CD4-positive, alpha-beta memory T cell (primary cell): ENCODE data around the gene EBP. TPM values are rescaled to one million over a fixed set of nuclear protein-coding genes. Genes with fewer than 3 reads are reported as not detected.

Experiments used
- CTCF ChIA-PET: fragments of 350-600 bp; sonication (Branson Sonifier 250); formaldehyde crosslinking; loops from one replicate; lab custom pipeline; 2021; ENCODE audit warnings: inconsistent platforms; ENCODE audit not compliant: partially characterized antibody; lab: Charles Lee
- POLR2A ChIA-PET: fragments of 350-600 bp; sonication (Branson Sonifier 250); formaldehyde crosslinking; loops from one replicate; lab custom pipeline; 2021; ENCODE audit not compliant: partially characterized antibody; lab: Charles Lee
- DNase-seq, 5 donors: peaks; one replicate each; pipeline versions ENCODE4 v3.0.0 to v3.0.0-alpha.2; 2020 to 2022; ENCODE audit warnings: mixed read lengths in 1 of 5
- H3K27ac ChIP-seq: one replicate; pipeline ENCODE4 v1.7.0; 2013; ENCODE audit warnings: low read depth, low read length
- H3K27me3 ChIP-seq: 2 replicates; pipeline ENCODE4 v1.7.0; 2013; ENCODE audit warnings: mild to moderate bottlenecking, low read length, moderate library complexity; ENCODE audit not compliant: insufficient read depth
- H3K36me3 ChIP-seq: 2 replicates; pipeline ENCODE4 v1.7.0; 2013; ENCODE audit warnings: mild to moderate bottlenecking, low read length, moderate library complexity; ENCODE audit not compliant: insufficient read depth
- H3K4me1 ChIP-seq: 2 replicates; pipeline ENCODE4 v1.7.0; 2013; ENCODE audit warnings: mild to moderate bottlenecking, low read length, moderate library complexity; ENCODE audit not compliant: insufficient read depth
- H3K4me3 ChIP-seq, 2 donors: one replicate each; pipeline ENCODE4 v1.7.0; 2013; ENCODE audit warnings: low read length in 2 of 2, mild to moderate bottlenecking in 1 of 2
- H3K9me3 ChIP-seq, 2 donors: one replicate each; pipeline ENCODE4 v1.7.0; 2013; ENCODE audit warnings: low read length in 2 of 2, control low read depth in 1 of 2; ENCODE audit not compliant: control insufficient read depth in 1 of 2
- H3K27ac Mint-ChIP-seq, 7 donors: one replicate each; pipeline ENCODE4 v1.8.0; 2020 to 2021; ENCODE audit warnings: mixed read lengths in 7 of 7, mild to moderate bottlenecking in 6 of 7, inconsistent platforms in 3 of 7, moderate library complexity in 3 of 7
- H3K27me3 Mint-ChIP-seq, 2 donors: one replicate each; pipeline ENCODE4 v1.8.0; 2020 to 2021; ENCODE audit warnings: mixed read lengths in 2 of 2
- H3K36me3 Mint-ChIP-seq, 2 donors: one replicate each; pipeline ENCODE4 v1.8.0; 2020 to 2021; ENCODE audit warnings: mixed read lengths in 2 of 2, inconsistent platforms in 1 of 2, mild to moderate bottlenecking in 1 of 2
- H3K4me1 Mint-ChIP-seq, 4 donors: one replicate each; pipeline ENCODE4 v1.8.0; 2020 to 2021; ENCODE audit warnings: mixed read lengths in 4 of 4, mild to moderate bottlenecking in 1 of 4
- H3K4me3 Mint-ChIP-seq, 8 donors: one replicate each; pipeline ENCODE4 v1.8.0; 2020 to 2021; ENCODE audit warnings: mixed read lengths in 8 of 8, mild to moderate bottlenecking in 7 of 8, moderate library complexity in 6 of 8, inconsistent platforms in 3 of 8
- H3K9me3 Mint-ChIP-seq, 8 donors: one replicate each; pipeline ENCODE4 v1.8.0; 2020 to 2021; ENCODE audit warnings: mixed read lengths in 8 of 8, mild to moderate bottlenecking in 5 of 8, inconsistent platforms in 3 of 8, moderate library complexity in 1 of 8
- intact Hi-C: fragments of 100-400 bp; cut with micrococcal nuclease; formaldehyde crosslinking; loops from one replicate; pipeline ENCODE4 v1.15.1; 2023
- polyA plus RNA-seq, 2 donors: library from polyadenylated mRNA; unstranded; fragments of 300-500 nt; fragmentation: Illumina TruSeq; gene quantifications; one replicate each; pipeline ENCODE4 v1.2.3, GENCODE V29; 2021
- total RNA-seq, 2 experiments: library from RNA; stranded (reverse); gene quantifications; one replicate each; pipeline ENCODE4 v1.2.3, GENCODE V29; 2021

EBP gene
- 10 to 100 TPM; 32.1 to 35.9 TPM for total RNA-seq
- polyA plus RNA-seq, result 100 to 1,000 TPM in 1 of 2 donors, 10 to 100 TPM in 1; 80.5 to 130 TPM

- Histone ChIP-seq H3K4me3 (peak within 1 kb of the TSS; percentile 65 to 73), H3K4me1 (peaks cover 28% of the 10 kb centered on the region), H3K27ac (peak within 1 kb of the TSS; percentile 63), H3K27me3 (no peaks in the 10 kb centered on the region), H3K9me3 (no peaks in the 10 kb centered on the region), H3K36me3 (peaks cover 3% of the 10 kb centered on the region)
- H3K9me3 Mint-ChIP-seq, result peaks cover 0 to 6% (median 0%) of the 10 kb centered on the region in 8 donors
- ChIA-PET CTCF (interaction anchor here (1.0 to 1.4 kb wide), 2 partner anchors 10 to 17 kb away, joined by 3 to 4 read pairs; no protein-coding TSS in a partner anchor), POLR2A (interaction anchor here (1.0 to 4.0 kb wide), 5 partner anchors 10 to 53 kb away, joined by 3 to 46 read pairs (median 17); partner anchors contain the start of genes FTSJ1, PORCN, RBM3 and TBC1D25)
- peak within 1 kb of the TSS; percentile 86 to 93 (median 90) for H3K4me3 Mint-ChIP-seq
- peaks cover 16 to 40% (median 22%) of the 10 kb centered on the region in 4 donors for H3K4me1 Mint-ChIP-seq
- peak within 1 kb of the TSS; percentile 89 to 98 (median 97) for H3K27ac Mint-ChIP-seq
- no peaks in the 10 kb centered on the region for H3K27me3 Mint-ChIP-seq
- DNase-seq, result peak; percentile 91 to 97 (median 95)
- H3K36me3 Mint-ChIP-seq, result peaks cover 3 to 16% of the 10 kb centered on the region in 2 donors
- intact Hi-C loops, result loop anchor here (1.0 to 5.0 kb wide), 4 partner anchors 13 to 449 kb away; partner anchors contain the start of genes FTSJ1, PORCN, TBC1D25 and ZNF630
Observed at GRCh38 chrX:48521353-48522243, at the start of gene EBP. Gene EBP (plus strand): TSS chrX:48521808. CDS start chrX:48523772, 1,964 bp downstream.

- CTCF ChIA-PET, result interaction anchor here (0.7 kb wide), 1 partner anchor 9 kb away, joined by 4 read pairs; no protein-coding TSS in a partner anchor
- Mint-ChIP-seq H3K4me3 (no peak overlapping the region), H3K36me3 (peaks cover 0 to 12% of the 10 kb centered on the region in 2 donors), H3K27ac (no peak overlapping the region), H3K4me1 (peaks cover 16 to 42% (median 21%) of the 10 kb centered on the region in 4 donors), H3K9me3 (no peaks in the 10 kb centered on the region), H3K27me3 (no peaks in the 10 kb centered on the region)
- H3K4me3 ChIP-seq, result no peak overlapping the region
- intact Hi-C loops, result no loop called here
- no peaks in the 10 kb centered on the region for H3K36me3 ChIP-seq
- no peaks in the 10 kb centered on the region for H3K9me3 ChIP-seq
- no peak overlapping the region for H3K27ac ChIP-seq
- DNase-seq, result no peak
- POLR2A ChIA-PET, result no interaction called here
- no peaks in the 10 kb centered on the region for H3K27me3 ChIP-seq
- H3K4me1 ChIP-seq, result peaks cover 27% of the 10 kb centered on the region
Observed at GRCh38 chrX:48472225-48472624, 49.4 kb upstream of the EBP start.

GRCh38 chrX:48472851-48473703 lies 48.5 kb upstream of the EBP start:
- no peak overlapping the region for H3K27ac ChIP-seq
- peaks cover 28% of the 10 kb centered on the region for H3K4me1 ChIP-seq
- peaks cover 0 to 17% of the 10 kb centered on the region in 2 donors for H3K36me3 Mint-ChIP-seq
- H3K4me3 ChIP-seq, result no peak overlapping the region
- no peak for DNase-seq
- H3K27ac Mint-ChIP-seq, result peak overlapping the region in 1 of 7 donors; percentile 59
- ChIA-PET POLR2A (interaction anchor here (1.2 kb wide), 1 partner anchor 101 kb away, joined by 3 read pairs; the partner anchor contains the start of gene RBM3), CTCF (no interaction called here)
- no peaks in the 10 kb centered on the region for H3K27me3 Mint-ChIP-seq
- intact Hi-C loops, result no loop called here
- no peaks in the 10 kb centered on the region for H3K36me3 ChIP-seq
- no peaks in the 10 kb centered on the region for H3K27me3 ChIP-seq
- no peak overlapping the region for H3K4me3 Mint-ChIP-seq
- H3K9me3 ChIP-seq, result no peaks in the 10 kb centered on the region
- peaks cover 0 to 1% (median 0%) of the 10 kb centered on the region in 8 donors for H3K9me3 Mint-ChIP-seq
- peaks cover 20 to 42% (median 25%) of the 10 kb centered on the region in 4 donors for H3K4me1 Mint-ChIP-seq

- Histone ChIP-seq H3K27ac (no peak overlapping the region), H3K9me3 (no peaks in the 10 kb centered on the region), H3K4me3 (no peak overlapping the region), H3K4me1 (peaks cover 28% of the 10 kb centered on the region), H3K36me3 (no peaks in the 10 kb centered on the region), H3K27me3 (no peaks in the 10 kb centered on the region)
- peaks cover 0 to 18% of the 10 kb centered on the region in 2 donors for H3K36me3 Mint-ChIP-seq
- H3K4me1 Mint-ChIP-seq, result peaks cover 21 to 37% (median 27%) of the 10 kb centered on the region in 4 donors
- intact Hi-C loops, result no loop called here
- no peaks in the 10 kb centered on the region for H3K27me3 Mint-ChIP-seq
- peaks cover 0 to 1% (median 0%) of the 10 kb centered on the region in 8 donors for H3K9me3 Mint-ChIP-seq
- ChIA-PET POLR2A (interaction anchor here (1.2 kb wide), 1 partner anchor 101 kb away, joined by 3 read pairs; the partner anchor contains the start of gene RBM3), CTCF (no interaction called here)
- no peak overlapping the region for H3K4me3 Mint-ChIP-seq
- H3K27ac Mint-ChIP-seq, result no peak overlapping the region
- DNase-seq, result no peak
Observed at GRCh38 chrX:48473704-48473990, 48.0 kb upstream of the EBP start.

- Mint-ChIP-seq H3K4me1 (peaks cover 22 to 32% (median 27%) of the 10 kb centered on the region in 4 donors), H3K4me3 (no peak overlapping the region), H3K9me3 (peaks cover 0 to 1% (median 0%) of the 10 kb centered on the region in 8 donors), H3K27me3 (no peaks in the 10 kb centered on the region), H3K36me3 (peaks cover 0 to 20% of the 10 kb centered on the region in 2 donors), H3K27ac (no peak overlapping the region)
- ChIA-PET POLR2A (interaction anchor here (1.2 to 3.4 kb wide), 3 partner anchors 66 to 328 kb away, joined by 3 to 20 read pairs (median 3); partner anchors contain the start of genes HDAC6, RBM3 and TBC1D25), CTCF (interaction anchor here (0.7 kb wide), 1 partner anchor 66 kb away, joined by 3 read pairs; no protein-coding TSS in a partner anchor)
- Histone ChIP-seq H3K27me3 (no peaks in the 10 kb centered on the region), H3K4me3 (no peak overlapping the region), H3K4me1 (peaks cover 28% of the 10 kb centered on the region), H3K9me3 (no peaks in the 10 kb centered on the region), H3K27ac (no peak overlapping the region), H3K36me3 (no peaks in the 10 kb centered on the region)
- intact Hi-C loops, result no loop called here
- DNase-seq, result no peak
Observed at GRCh38 chrX:48474127-48474526, 47.5 kb upstream of the EBP start.

DNA sequence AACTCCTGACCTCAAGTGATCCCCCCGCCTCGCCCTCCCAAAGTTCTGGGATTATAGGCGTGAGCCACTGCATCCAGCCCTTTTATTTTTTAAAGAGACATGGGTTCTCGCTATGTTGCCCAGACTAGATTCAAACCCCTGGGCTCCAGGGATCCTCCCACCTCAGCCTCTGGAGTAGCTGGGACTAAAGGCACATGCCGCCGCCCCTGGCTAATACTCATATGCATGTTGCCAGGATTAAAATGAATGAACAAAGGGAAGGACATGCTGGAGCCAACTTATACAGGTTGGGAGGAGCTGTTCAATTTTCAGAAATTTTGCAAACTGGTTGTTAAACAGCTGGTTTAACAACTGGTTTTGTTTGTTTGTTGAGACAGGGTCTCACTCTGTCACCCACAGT lies 47.0 kb upstream of the EBP start:
- peaks cover 25% of the 10 kb centered on the region for H3K4me1 ChIP-seq
- H3K4me1 Mint-ChIP-seq, result peaks cover 19 to 27% (median 24%) of the 10 kb centered on the region in 4 donors
- DNase-seq, result no peak
- H3K36me3 ChIP-seq, result no peaks in the 10 kb centered on the region
- H3K4me3 Mint-ChIP-seq, result peak overlapping the region in 1 of 8 donors; percentile 17
- peaks cover 0 to 1% (median 0%) of the 10 kb centered on the region in 8 donors for H3K9me3 Mint-ChIP-seq
- H3K27ac ChIP-seq, result no peak overlapping the region
- H3K27me3 Mint-ChIP-seq, result no peaks in the 10 kb centered on the region
- no peaks in the 10 kb centered on the region for H3K9me3 ChIP-seq
- intact Hi-C loops, result no loop called here
- H3K27ac Mint-ChIP-seq, result peak overlapping the region in 1 of 7 donors; percentile 75
- ChIA-PET CTCF (interaction anchor here (0.7 kb wide), 1 partner anchor 66 kb away, joined by 3 read pairs; no protein-coding TSS in a partner anchor), POLR2A (interaction anchor here (1.3 to 3.4 kb wide), 3 partner anchors 65 to 327 kb away, joined by 3 to 20 read pairs (median 9); partner anchors contain the start of genes HDAC6, RBM3 and TBC1D25)
- H3K4me3 ChIP-seq, result no peak overlapping the region
- H3K27me3 ChIP-seq, result no peaks in the 10 kb centered on the region
- peaks cover 0 to 22% of the 10 kb centered on the region in 2 donors for H3K36me3 Mint-ChIP-seq
